ENCODE measurements around the gene SNX15.
"Not testable (repeated sequence)": the region's sequence is repeated elsewhere in the genome, so short reads cannot be mapped to it uniquely, and the experiment has no call there.

SNX15 gene

GRCh38 chr11:65017937-65018336 is 9.3 kb upstream of the SNX15 start:
- DNase-seq: no peak

GRCh38 chr11:65019824-65020223 is 7.4 kb upstream of the SNX15 start:
- no peak for DNase-seq

GRCh38 chr11:65021003-65021402 is 6.2 kb upstream of the SNX15 start:
- no peak for DNase-seq

- DNase-seq: no peak
Measured at GRCh38 chr11:65021509-65021908, 5.7 kb upstream of the SNX15 start.

- not testable (repeated sequence) for DNase-seq
Measured at GRCh38 chr11:65023502-65023901, 3.7 kb upstream of the SNX15 start.

GRCh38 chr11:65026810-65027209 is 429 bp upstream of the SNX15 start:
- no peak for DNase-seq

GRCh38 chr11:65032216-65032615 is 5.0 kb downstream of the SNX15 start:
- DNase-seq: no peak

GRCh38 chr11:65034423-65034822 is 7.2 kb downstream of the SNX15 start:
- DNase-seq: no peak

- no peak for DNase-seq
Measured at GRCh38 chr11:65035579-65035978, 8.3 kb downstream of the SNX15 start.

GRCh38 chr11:65036931-65037330 is 9.7 kb downstream of the SNX15 start:
- no peak for DNase-seq

GRCh38 chr11:65040520-65040846 is 13.2 kb downstream of the SNX15 start:
- DNase-seq: no peak

- no peak for DNase-seq
Measured at GRCh38 chr11:65040847-65041622, 13.8 kb downstream of the SNX15 start, which contains the start of gene SAC3D1. Gene SAC3D1, plus strand, starts transcription at chr11:65041210. Its CDS starts 83 bp downstream, at chr11:65041293.

GRCh38 chr11:65042891-65043290 is 15.7 kb downstream of the SNX15 start:
- DNase-seq: no peak

- no peak for DNase-seq
Measured at GRCh38 chr11:65043881-65044501, 16.8 kb downstream of the SNX15 start.

- no peak for DNase-seq
Measured at GRCh38 chr11:65045061-65045460, 17.8 kb downstream of the SNX15 start.

- no peak for DNase-seq
Measured at GRCh38 chr11:65045728-65046127, 18.5 kb downstream of the SNX15 start.

- DNase-seq: no peak
Measured at GRCh38 chr11:65047581-65048422, 20.6 kb downstream of the SNX15 start.

- DNase-seq: no peak
Measured at GRCh38 chr11:65051398-65051858, 24.2 kb downstream of the SNX15 start.

- DNase-seq: no peak
Measured at GRCh38 chr11:65053827-65054508, 26.7 kb downstream of the SNX15 start.

GRCh38 chr11:65055538-65055937 is 28.3 kb downstream of the SNX15 start:
- no peak for DNase-seq

- DNase-seq: no peak
Measured at GRCh38 chr11:65056999-65057398, 29.8 kb downstream of the SNX15 start.

- no peak for DNase-seq
Measured at GRCh38 chr11:65057526-65057925, 30.3 kb downstream of the SNX15 start.

GRCh38 chr11:65058012-65058411 is 30.8 kb downstream of the SNX15 start:
- DNase-seq: no peak

Measured in cortex of kidney (tissue), 1 donor.